ENCODE measurements around the gene RNASE2. TPM values are rescaled to one million over a fixed set of nuclear protein-coding genes. Genes with fewer than 3 reads are reported as not detected.
A peak's percentile ranks its signal among the peaks of the same experiment; 100 is the strongest.

RNASE2 gene
- total RNA-seq, 1 donor from 2014 or later: not detected

- DNase-seq (ENCODE audit: low spot score in 2 of 2, unreplicated experiment in 2 of 2): peak in 1 of 2 experiments; percentile 53
- no peak for TF ChIP-seq CTCF (IDR thresholded peaks at IDR 0.05; ENCODE audit: unreplicated experiment)
- Mint-ChIP-seq H3K4me3 (peak within 1 kb of the TSS; percentile 61), H3K27me3 (ENCODE audit: low read depth) (no peaks in the 10 kb centered on the region), H3K36me3 (peaks cover 22% of the 10 kb centered on the region), H3K27ac (peak within 1 kb of the TSS; percentile 95), H3K9me3 (no peaks in the 10 kb centered on the region), H3K4me1 (peaks cover 71% of the 10 kb centered on the region)
These were observed 43.5 kb downstream of the RNASE2 start, which contains the start of gene SLC39A2 for GRCh38 chr14:20998674-20999366. Gene SLC39A2 (plus strand): TSS chr14:20999293. CDS start chr14:20999447, 154 bp downstream.

GRCh38 chr14:20999591-20999990, 44.3 kb downstream of the RNASE2 start:
- DNase-seq (ENCODE audit: low spot score in 2 of 2, unreplicated experiment in 2 of 2): no peak
- H3K4me3 Mint-ChIP-seq: peak overlapping the region; percentile 61
- H3K4me1 Mint-ChIP-seq: peaks cover 74% of the 10 kb centered on the region
- H3K9me3 Mint-ChIP-seq: no peaks in the 10 kb centered on the region
- TF ChIP-seq CTCF (IDR thresholded peaks at IDR 0.05; ENCODE audit: unreplicated experiment): no peak
- no peaks in the 10 kb centered on the region for H3K27me3 Mint-ChIP-seq (ENCODE audit: low read depth)
- peaks cover 16% of the 10 kb centered on the region for H3K36me3 Mint-ChIP-seq
- H3K27ac Mint-ChIP-seq: peak overlapping the region; percentile 95

GRCh38 chr14:21001218-21001617, 45.9 kb downstream of the RNASE2 start:
- no peaks in the 10 kb centered on the region for H3K36me3 Mint-ChIP-seq
- H3K27ac Mint-ChIP-seq: no peak overlapping the region
- H3K27me3 Mint-ChIP-seq (ENCODE audit: low read depth): no peaks in the 10 kb centered on the region
- no peak overlapping the region for H3K4me3 Mint-ChIP-seq
- peaks cover 64% of the 10 kb centered on the region for H3K4me1 Mint-ChIP-seq
- DNase-seq (ENCODE audit: low spot score in 2 of 2, unreplicated experiment in 2 of 2): no peak
- TF ChIP-seq CTCF (IDR thresholded peaks at IDR 0.05; ENCODE audit: unreplicated experiment): no peak
- no peaks in the 10 kb centered on the region for H3K9me3 Mint-ChIP-seq

GRCh38 chr14:21003788-21004346, 48.6 kb downstream of the RNASE2 start:
- Mint-ChIP-seq H3K27me3 (ENCODE audit: low read depth) (no peaks in the 10 kb centered on the region), H3K4me1 (peaks cover 51% of the 10 kb centered on the region), H3K4me3 (peak overlapping the region; percentile 49), H3K9me3 (no peaks in the 10 kb centered on the region), H3K36me3 (no peaks in the 10 kb centered on the region), H3K27ac (peak overlapping the region; percentile 91)
- no peak for TF ChIP-seq CTCF (IDR thresholded peaks at IDR 0.05; ENCODE audit: unreplicated experiment)
- DNase-seq (ENCODE audit: low spot score in 2 of 2, unreplicated experiment in 2 of 2): no peak

Other genes starting within 250 kb of the RNASE2 start
- not detected in 3 replicates for gene EDDM3A, start 209.6 kb upstream of the RNASE2 start, total RNA-seq
- not detected in 3 replicates for gene EDDM3B, start 187.1 kb upstream of the RNASE2 start, total RNA-seq
- gene RNASE6, start 174.2 kb upstream of the RNASE2 start, total RNA-seq: 0.27 to 0.57 TPM (median 0.33 TPM) in 3 replicates
- 13.1 to 14.8 TPM (median 13.3 TPM) in 3 replicates for gene RNASE1, start 152.6 kb upstream of the RNASE2 start, total RNA-seq
- gene RNASE3, start 64.1 kb upstream of the RNASE2 start, total RNA-seq: not detected in 3 replicates
- 72.4 to 78.7 TPM (median 73.4 TPM) in 3 replicates for gene METTL17, start 34.5 kb downstream of the RNASE2 start, total RNA-seq
- 2.7 to 3.3 TPM (median 3.1 TPM) in 3 replicates for gene SLC39A2, start 43.8 kb downstream of the RNASE2 start, total RNA-seq
- 104 to 105 TPM (median 104 TPM) in 3 replicates for gene NDRG2, start 69.6 kb downstream of the RNASE2 start, total RNA-seq
- gene TPPP2, start 74.7 kb downstream of the RNASE2 start, total RNA-seq: 0.47 to 0.58 TPM in 2 of 3 replicates, not detected in the other
- gene RNASE13, start 79.3 kb downstream of the RNASE2 start, total RNA-seq: 0.14 TPM in 1 of 3 replicates, not detected in the others
- 0.29 to 0.66 TPM (median 0.34 TPM) in 3 replicates for gene RNASE7, start 86.9 kb downstream of the RNASE2 start, total RNA-seq
- gene RNASE8, start 102.3 kb downstream of the RNASE2 start, total RNA-seq: not detected in 3 replicates
- gene ARHGEF40, start 114.8 kb downstream of the RNASE2 start, total RNA-seq: 83.2 to 96.2 TPM (median 83.5 TPM) in 3 replicates
- 73.3 to 79.3 TPM (median 75.2 TPM) in 3 replicates for gene ZNF219, start 143.2 kb downstream of the RNASE2 start, total RNA-seq
- 1.3 to 1.9 TPM (median 1.6 TPM) in 3 replicates for gene TMEM253, start 145.6 kb downstream of the RNASE2 start, total RNA-seq
- gene OR5AU1, start 200.6 kb downstream of the RNASE2 start, total RNA-seq: not detected in 3 replicates